ENCODE results near the gene PASK.
"Not testable (repeated sequence)": the region's sequence is repeated elsewhere in the genome, so short reads cannot be mapped to it uniquely, and the experiment has no call there.

DNA sequence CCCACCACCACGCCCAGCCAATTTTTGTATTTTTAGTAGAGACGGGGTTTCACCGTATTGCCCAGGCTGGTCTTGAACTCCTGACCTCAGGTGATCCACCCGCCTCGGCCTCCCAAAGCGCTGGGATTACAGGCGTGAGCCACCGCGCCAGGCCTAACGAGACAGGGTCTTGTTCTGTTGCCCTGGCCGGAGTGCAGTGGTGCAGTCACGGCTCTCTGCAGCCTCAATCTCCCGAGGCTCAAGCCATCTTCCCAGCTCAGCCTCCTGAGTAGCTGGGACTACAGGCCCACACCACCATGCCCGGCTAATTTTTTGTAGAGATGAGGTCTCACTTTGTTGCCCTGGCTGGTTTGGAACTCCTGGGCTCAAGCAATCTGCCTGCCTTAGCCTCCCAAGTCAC is 48.0 kb upstream of the PASK start:
- TF ChIP-seq RCOR1 (IDR thresholded peaks at IDR 0.05; ENCODE audit: insufficient replicate concordance, low read length); CTCF (conservative IDR thresholded peaks at IDR 0.05; ENCODE audit: low read depth, low read length); POLR2A (IDR thresholded peaks at IDR 0.05; ENCODE audit: low read depth, low read length): not testable (repeated sequence)

Data from IMR-90 (cell line).